CD14-positive monocyte (primary cell): ENCODE measurements around the gene MYO1H. TPM values are rescaled to one million over a fixed set of nuclear protein-coding genes. Genes with fewer than 3 reads are reported as not detected.

Experiments
- DNase-seq, 3 donors: peaks; one replicate each; pipeline ENCODE4 v3.0.0-alpha.2; 2011 to 2022
- H2AFZ ChIP-seq: 2 replicates; pipeline ENCODE4 v1.6.0; 2012; ENCODE audit warnings: mild to moderate bottlenecking, low read depth, low read length, inconsistent platforms; ENCODE audit not compliant: insufficient read depth, poor library complexity, severe bottlenecking
- H3K27ac ChIP-seq, 2 donors: 1 replicate in 1 of 2; 2 replicates in 1 of 2; pipeline ENCODE4 v1.5.1; 2012 to 2013; ENCODE audit warnings: low read length in 2 of 2, control low read depth in 1 of 2, inconsistent platforms in 1 of 2, low read depth in 1 of 2, mild to moderate bottlenecking in 1 of 2
- H3K27me3 ChIP-seq, 2 donors: one replicate each; pipeline versions ENCODE4 v1.6.0 to v1.6.1; 2011 to 2013; ENCODE audit warnings: low read length in 2 of 2; ENCODE audit not compliant: control insufficient read depth in 2 of 2, insufficient read depth in 2 of 2
- H3K36me3 ChIP-seq, 2 donors: replicated peaks in 1 of 2; 1 replicate in 1 of 2; 2 replicates in 1 of 2; pipeline versions ENCODE4 v1.5.1 to v1.6.1; 2012 to 2013; ENCODE audit warnings: low read length in 2 of 2, control low read depth in 1 of 2, inconsistent platforms in 1 of 2, mild to moderate bottlenecking in 1 of 2; ENCODE audit not compliant: insufficient read depth in 2 of 2, control insufficient read depth in 1 of 2
- H3K4me1 ChIP-seq, 2 donors: 1 replicate in 1 of 2; 2 replicates in 1 of 2; pipeline versions ENCODE4 v1.5.1 to v1.6.1; 2012 to 2013; ENCODE audit warnings: low read length in 2 of 2, control low read depth in 1 of 2, inconsistent platforms in 1 of 2, mild to moderate bottlenecking in 1 of 2, moderate library complexity in 1 of 2; ENCODE audit not compliant: insufficient read depth in 2 of 2, control insufficient read depth in 1 of 2
- H3K4me2 ChIP-seq: replicated peaks from 2 replicates; pipeline ENCODE3; 2012; ENCODE audit warnings: low read length, moderate library complexity, mild to moderate bottlenecking; ENCODE audit not compliant: poor library complexity, severe bottlenecking; ENCODE audit errors: extremely low read depth
- H3K4me3 ChIP-seq, 3 experiments: fragments of 200-600 bp in 1 of 3; sonication (generic) in 1 of 3; replicated peaks in 1 of 3; 1 replicate in 2 of 3; 2 replicates in 1 of 3; pipeline ENCODE4 v1.5.1; 2011 to 2013; ENCODE audit warnings: low read length in 3 of 3, mild to moderate bottlenecking in 3 of 3, control low read depth in 2 of 3, low read depth in 2 of 3, inconsistent platforms in 1 of 3, moderate library complexity in 1 of 3
- H3K79me2 ChIP-seq: 2 replicates; pipeline ENCODE4 v1.6.0; 2012; ENCODE audit warnings: mild to moderate bottlenecking, control low read depth, inconsistent platforms, low read length, moderate library complexity; ENCODE audit not compliant: insufficient read depth
- H3K9ac ChIP-seq: 2 replicates; pipeline ENCODE4 v1.6.0; 2017; ENCODE audit warnings: low read length, mild to moderate bottlenecking; ENCODE audit not compliant: insufficient read depth, poor library complexity, severe bottlenecking
- H3K9me3 ChIP-seq, 2 donors: replicated peaks in 1 of 2; 1 replicate in 1 of 2; 2 replicates in 1 of 2; pipeline versions ENCODE4 v1.5.1 to v1.6.1; 2012 to 2013; ENCODE audit warnings: low read length in 2 of 2, control low read depth in 1 of 2; ENCODE audit not compliant: control insufficient read depth in 1 of 2, insufficient read depth in 1 of 2
- H4K20me1 ChIP-seq: 2 replicates; pipeline ENCODE4 v1.6.0; 2012; ENCODE audit warnings: mild to moderate bottlenecking, low read length, control low read depth, moderate library complexity; ENCODE audit not compliant: insufficient read depth
- H3K27ac Mint-ChIP-seq, 7 donors: one replicate each; pipeline ENCODE4 v1.8.0; 2020; ENCODE audit warnings: mild to moderate bottlenecking in 7 of 7, mixed read lengths in 7 of 7, moderate library complexity in 6 of 7, inconsistent platforms in 2 of 7
- H3K27me3 Mint-ChIP-seq, 3 donors: one replicate each; pipeline ENCODE4 v1.8.0; 2021 to 2022; ENCODE audit warnings: low read depth in 3 of 3, mild to moderate bottlenecking in 3 of 3, mixed read lengths in 3 of 3, moderate library complexity in 3 of 3, inconsistent platforms in 1 of 3
- H3K36me3 Mint-ChIP-seq, 2 donors: one replicate each; pipeline ENCODE4 v1.8.0; 2020; ENCODE audit warnings: mixed read lengths in 2 of 2, inconsistent platforms in 1 of 2, mild to moderate bottlenecking in 1 of 2
- H3K4me1 Mint-ChIP-seq: one replicate; pipeline ENCODE4 v1.8.0; 2020; ENCODE audit warnings: mild to moderate bottlenecking, mixed read lengths
- H3K4me3 Mint-ChIP-seq, 2 donors: one replicate each; pipeline ENCODE4 v1.8.0; 2020; ENCODE audit warnings: mild to moderate bottlenecking in 2 of 2, mixed read lengths in 2 of 2, moderate library complexity in 1 of 2
- H3K9me3 Mint-ChIP-seq, 7 donors: one replicate each; pipeline ENCODE4 v1.8.0; 2020 to 2022; ENCODE audit warnings: mixed read lengths in 7 of 7, mild to moderate bottlenecking in 6 of 7, moderate library complexity in 6 of 7, inconsistent platforms in 2 of 7
- CTCF ChIP-seq: fragments of 200-600 bp; IDR thresholded peaks from one replicate; pipeline ENCODE4 v1.8.0; 2022; ENCODE audit warnings: antibody characterized with exemption, mild to moderate bottlenecking
- WGBS: methylation state at CpG from one replicate; pipeline ENCODE4 v1.1.5; 2013; ENCODE audit warnings: missing lambda C conversion rate; ENCODE audit not compliant: insufficient coverage; 5-methylcytosine and 5-hydroxymethylcytosine counted together
- intact Hi-C, 2 donors: fragments of 100-400 bp; cut with micrococcal nuclease; formaldehyde crosslinking; loops; one replicate each; pipeline versions ENCODE4 v1.15.0 to v1.15.1; 2023
- polyA plus RNA-seq, 3 donors: library from polyadenylated mRNA; depleted of rRNA in 1 of 3; unstranded in 2 of 3; stranded (reverse) in 1 of 3; fragments of 300-500 nt in 2 of 3; fragments of >200 nt in 1 of 3; fragmentation: Illumina TruSeq in 2 of 3; gene quantifications; 1 replicate in 2 of 3; 2 replicates in 1 of 3; pipeline ENCODE4 v1.2.3, GENCODE V29; 2012 to 2021

Gene MYO1H
- polyA plus RNA-seq, 3 donors: not detected

- peaks cover 21% of the 10 kb centered on the region in 2 donors for H3K4me1 ChIP-seq
Observed at GRCh38 chr12:109467978-109468676, 120.4 kb downstream of the MYO1H start.

DNA sequence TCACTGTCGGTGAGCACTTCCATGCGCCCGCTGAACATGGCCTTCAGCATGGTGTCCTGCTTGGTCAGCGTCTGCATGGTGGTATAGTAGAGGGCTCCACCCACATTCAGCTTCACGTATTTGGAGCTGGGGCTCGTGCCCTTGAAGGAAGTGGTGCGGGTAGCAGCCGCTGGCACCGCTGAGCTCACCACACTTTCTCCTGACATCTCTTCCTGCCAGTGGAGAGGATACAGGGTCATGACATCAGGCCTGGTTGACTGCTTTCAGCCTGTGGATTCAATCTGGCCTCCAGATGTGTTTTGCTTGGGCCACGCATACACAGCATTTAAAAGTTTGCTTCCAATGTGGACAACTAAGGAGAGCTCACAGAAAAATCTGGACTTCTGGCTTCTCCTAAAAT is 121.8 kb downstream of the MYO1H start:
- Histone ChIP-seq H4K20me1 (peaks cover 80% of the 10 kb centered on the region), H3K27ac (no peak overlapping the region), H3K9me3 (no peaks in the 10 kb centered on the region), H3K9ac (no peak overlapping the region), H2AFZ (no peak overlapping the region), H3K79me2 (peaks cover 75% of the 10 kb centered on the region), H3K27me3 (no peaks in the 10 kb centered on the region), H3K4me1 (peaks cover 11 to 13% of the 10 kb centered on the region in 2 donors), H3K36me3 (peaks cover 44 to 77% of the 10 kb centered on the region in 2 donors), H3K4me2 (no peak overlapping the region), H3K4me3 (no peak overlapping the region)
- peaks cover 0 to 2% (median 0%) of the 10 kb centered on the region in 3 donors for H3K27me3 Mint-ChIP-seq
- no peak overlapping the region for H3K4me3 Mint-ChIP-seq
- DNase-seq: no peak
- no peaks in the 10 kb centered on the region for H3K9me3 Mint-ChIP-seq
- intact Hi-C loops: no loop called here
- WGBS: 97% methylated on average over 4 of the region's 10 CpGs
- H3K36me3 Mint-ChIP-seq: peaks cover 49 to 52% of the 10 kb centered on the region in 2 donors
- H3K4me1 Mint-ChIP-seq: peaks cover 15% of the 10 kb centered on the region
- H3K27ac Mint-ChIP-seq: peak overlapping the region in 2 of 7 donors; percentile 21 to 30
- TF ChIP-seq CTCF: no peak

More at GRCh38 chr12:109467978-109468676, 120.4 kb downstream of the MYO1H start:
- Histone ChIP-seq H3K9ac (no peak overlapping the region), H3K27me3 (no peaks in the 10 kb centered on the region), H3K4me2 (no peak overlapping the region), H3K4me3 (no peak overlapping the region), H3K27ac (peak overlapping the region; percentile 45 to 51), H3K36me3 (peaks cover 41 to 75% of the 10 kb centered on the region in 2 donors), H3K9me3 (no peaks in the 10 kb centered on the region), H3K79me2 (peaks cover 68% of the 10 kb centered on the region), H2AFZ (no peak overlapping the region), H4K20me1 (peaks cover 87% of the 10 kb centered on the region)
- peak in 2 of 3 donors; percentile 6 to 29 for DNase-seq
- H3K36me3 Mint-ChIP-seq: peaks cover 52 to 59% of the 10 kb centered on the region in 2 donors
- 64% methylated on average over 5 of the region's 8 CpGs for WGBS
- intact Hi-C loops: no loop called here
- H3K4me3 Mint-ChIP-seq: no peak overlapping the region
- peaks cover 26% of the 10 kb centered on the region for H3K4me1 Mint-ChIP-seq
- no peak for TF ChIP-seq CTCF
- H3K9me3 Mint-ChIP-seq: no peaks in the 10 kb centered on the region
- H3K27ac Mint-ChIP-seq: peak overlapping the region; percentile 70 to 88 (median 76)
- H3K27me3 Mint-ChIP-seq: peaks cover 0 to 2% (median 0%) of the 10 kb centered on the region in 3 donors
